Esophagus squamous epithelium (tissue), 5 donors: ENCODE data around the gene MFSD11. TPM values are rescaled to one million over a fixed set of nuclear protein-coding genes. Genes with fewer than 3 reads are reported as not detected.

Experiments used
- DNase-seq: peaks from one replicate; lab custom pipeline; 2025; lab: John Stamatoyannopoulos, UW
- H3K27ac ChIP-seq, 4 donors: fragments of 200-600 bp; sonication (generic); one replicate each; pipeline ENCODE4 v1.5.1; 2016 to 2019; ENCODE audit warnings: mild to moderate bottlenecking in 1 of 4
- H3K27me3 ChIP-seq, 4 donors: fragments of 200-600 bp; sonication (generic); 1 replicate in 3 of 4; 2 replicates in 1 of 4; pipeline versions ENCODE4 v1.5.1 to v1.6.0; 2017 to 2021; ENCODE audit warnings: antibody characterized with exemption in 1 of 4
- H3K36me3 ChIP-seq, 3 donors: fragments of 200-600 bp; sonication (generic); one replicate each; pipeline ENCODE4 v1.5.1; 2016 to 2019
- H3K4me1 ChIP-seq, 3 donors: fragments of 200-600 bp; sonication (generic); one replicate each; pipeline ENCODE4 v1.5.1; 2017 to 2019
- H3K4me3 ChIP-seq, 4 donors: fragments of 200-600 bp; sonication (generic); 1 replicate in 3 of 4; 2 replicates in 1 of 4; pipeline ENCODE4 v1.5.1; 2016 to 2019; ENCODE audit warnings: mild to moderate bottlenecking in 2 of 4, moderate library complexity in 1 of 4
- H3K9me3 ChIP-seq, 3 donors: fragments of 200-600 bp; sonication (generic); one replicate each; pipeline ENCODE4 v1.5.1; 2016 to 2019
- CTCF ChIP-seq, 6 experiments: fragments of 450-650 bp in 4 of 6; fragments of 200-600 bp in 2 of 6; sonication (generic) in 2 of 6; IDR thresholded peaks; one replicate each; pipeline ENCODE4 v1.5.1; 2016 to 2019; ENCODE audit warnings: antibody characterized with exemption in 6 of 6, mild to moderate bottlenecking in 4 of 6, moderate library complexity in 4 of 6
- POLR2A ChIP-seq, 4 donors: fragments of 450-650 bp; IDR thresholded peaks; one replicate each; pipeline ENCODE4 v1.6.1; 2017; ENCODE audit warnings: antibody characterized with exemption in 4 of 4, mild to moderate bottlenecking in 4 of 4, moderate library complexity in 3 of 4
- WGBS, 2 donors: methylation state at CpG; one replicate each; pipeline ENCODE4 v1.1.5; 2018; 5-methylcytosine and 5-hydroxymethylcytosine counted together
- intact Hi-C: fragments of 100-400 bp; cut with DNase I; formaldehyde crosslinking; loops from one replicate; pipeline ENCODE4 v1.15.0; 2022
- total RNA-seq, 4 donors: library from RNA; depleted of rRNA; stranded (reverse); fragments of >200 nt; gene quantifications; one replicate each; pipeline ENCODE4 v1.1.0, GENCODE V29; 2016
- donor health status: DM: yes; HTN: yes; CAD: no.

Gene MFSD11
- total RNA-seq, 4 donors from 2014 or later: 24.2 to 31.0 (median 28.1) TPM

GRCh38 chr17:76789235-76789788 lies 51.4 kb downstream of the MFSD11 start:
- Histone ChIP-seq H3K4me1 (peaks cover 0 to 23% (median 8%) of the 10 kb centered on the region in 3 donors), H3K27ac (no peak overlapping the region), H3K4me3 (no peak overlapping the region), H3K27me3 (no peaks in the 10 kb centered on the region), H3K36me3 (peaks cover 0 to 23% (median 0%) of the 10 kb centered on the region in 3 donors), H3K9me3 (no peaks in the 10 kb centered on the region)
- intact Hi-C loops: no loop called here
- no peak for DNase-seq
- WGBS, 2 donors: 36 to 57% methylated on average over 8 of the region's 8 CpGs
- no peak for TF ChIP-seq CTCF (IDR thresholded peaks at IDR 0.05)
- TF ChIP-seq POLR2A (IDR thresholded peaks at IDR 0.05): no peak

GRCh38 chr17:76791053-76791980 lies 53.4 kb downstream of the MFSD11 start:
- Histone ChIP-seq H3K27ac (peak overlapping the region; percentile 38 to 68 (median 58)), H3K9me3 (no peaks in the 10 kb centered on the region), H3K27me3 (no peaks in the 10 kb centered on the region), H3K4me3 (peak overlapping the region in 3 of 4 donors; percentile 14 to 44 (median 14)), H3K36me3 (peaks cover 0 to 6% (median 0%) of the 10 kb centered on the region in 3 donors), H3K4me1 (peaks cover 0 to 23% (median 8%) of the 10 kb centered on the region in 3 donors)
- DNase-seq: no peak
- TF ChIP-seq POLR2A (IDR thresholded peaks at IDR 0.05) (no peak), CTCF (IDR thresholded peaks at IDR 0.05) (no peak)
- 19 to 25% methylated on average over 11 of the region's 11 CpGs for WGBS, 2 donors
- intact Hi-C loops: no loop called here

GRCh38 chr17:76792348-76792747 lies 54.4 kb downstream of the MFSD11 start:
- H3K27ac ChIP-seq: no peak overlapping the region

GRCh38 chr17:76793775-76794174 lies 55.9 kb downstream of the MFSD11 start:
- Histone ChIP-seq H3K9me3 (no peaks in the 10 kb centered on the region), H3K4me3 (no peak overlapping the region), H3K27me3 (no peaks in the 10 kb centered on the region), H3K27ac (no peak overlapping the region), H3K4me1 (peaks cover 0 to 23% (median 8%) of the 10 kb centered on the region in 3 donors), H3K36me3 (no peaks in the 10 kb centered on the region)
- intact Hi-C loops: no loop called here
- DNase-seq: no peak
- TF ChIP-seq CTCF (IDR thresholded peaks at IDR 0.05) (peak in 3 of 6 experiments; percentile 6 to 46 (median 22)), POLR2A (IDR thresholded peaks at IDR 0.05) (no peak)
- 68 to 81% methylated on average over 4 of the region's 4 CpGs for WGBS, 2 donors

More at GRCh38 chr17:76792348-76792747, 54.4 kb downstream of the MFSD11 start:
- no peaks in the 10 kb centered on the region for H3K9me3 ChIP-seq
- H3K4me1 ChIP-seq: peaks cover 0 to 23% (median 8%) of the 10 kb centered on the region in 3 donors
- no peak overlapping the region for H3K4me3 ChIP-seq
- no peaks in the 10 kb centered on the region for H3K27me3 ChIP-seq
- H3K36me3 ChIP-seq: no peaks in the 10 kb centered on the region
- intact Hi-C loops: no loop called here
- DNase-seq: no peak
- 94 to 100% methylated on average over 5 of the region's 5 CpGs for WGBS, 2 donors
- no peak for TF ChIP-seq CTCF (IDR thresholded peaks at IDR 0.05)
- TF ChIP-seq POLR2A (IDR thresholded peaks at IDR 0.05): no peak

GRCh38 chr17:76796081-76796480 lies 58.2 kb downstream of the MFSD11 start:
- no peaks in the 10 kb centered on the region for H3K36me3 ChIP-seq
- no peak for DNase-seq
- no peaks in the 10 kb centered on the region for H3K9me3 ChIP-seq
- no peak for TF ChIP-seq CTCF (IDR thresholded peaks at IDR 0.05)
- TF ChIP-seq POLR2A (IDR thresholded peaks at IDR 0.05): no peak
- intact Hi-C loops: no loop called here
- WGBS, 2 donors: 73 to 88% methylated on average over 3 of the region's 3 CpGs
- no peaks in the 10 kb centered on the region for H3K27me3 ChIP-seq
- no peak overlapping the region for H3K27ac ChIP-seq
- no peak overlapping the region for H3K4me3 ChIP-seq
- H3K4me1 ChIP-seq: peaks cover 0 to 10% (median 8%) of the 10 kb centered on the region in 3 donors
